HG03060 (cell line): ENCODE results near the gene TBC1D9B.

Experiments used
- ATAC-seq: cut with Tn5 transposase; IDR thresholded peaks from one replicate; pipeline ENCODE4 v1.9.1; 2021; ENCODE audit warnings: low read depth, moderate number of reproducible peaks; ENCODE audit not compliant: unreplicated experiment

TBC1D9B gene

DNA sequence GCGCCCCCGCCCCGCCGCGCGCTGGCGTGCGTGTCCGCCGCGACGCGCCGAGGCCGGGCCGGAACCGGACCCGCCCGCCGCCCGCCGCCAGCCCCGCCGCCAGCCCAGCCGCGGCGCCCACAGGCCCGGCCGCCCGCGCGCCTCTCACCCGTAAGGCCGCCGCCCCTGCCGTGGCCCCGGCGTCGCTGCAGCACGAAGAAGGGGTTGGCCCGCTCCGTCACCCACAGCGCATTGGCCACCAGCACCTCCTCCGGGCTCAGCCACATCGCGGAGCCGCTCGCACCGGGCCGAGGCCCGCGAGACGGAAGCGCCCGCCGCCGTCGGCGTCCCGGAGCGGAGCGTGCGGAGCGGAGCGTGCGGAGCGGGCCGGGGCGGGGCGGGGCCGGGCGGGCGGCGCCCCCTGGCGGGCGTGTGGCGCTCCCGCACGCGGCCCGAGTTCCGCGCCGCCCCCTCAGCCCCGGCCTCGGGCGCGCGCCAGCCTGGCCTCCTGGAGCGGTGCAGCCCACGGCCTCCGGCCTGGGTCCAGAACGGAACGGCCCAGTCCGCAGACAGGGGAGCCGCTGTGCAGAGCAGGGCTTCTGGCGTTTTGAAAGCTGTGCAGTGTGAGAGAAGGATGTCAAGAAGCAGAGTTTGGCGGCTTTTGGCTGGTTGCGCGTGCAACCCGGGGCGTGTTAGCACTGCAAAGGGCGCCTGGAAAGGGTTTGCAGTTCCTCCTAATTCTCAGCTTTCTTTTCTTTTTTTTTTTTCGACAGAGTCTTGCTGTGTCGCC, at the start of gene TBC1D9B:
Gene TBC1D9B (minus strand): TSS at position 342 of the 769 bp plus-strand sequence. CDS start 76 bp downstream, at position 266.
- ATAC-seq, result no peak

DNA sequence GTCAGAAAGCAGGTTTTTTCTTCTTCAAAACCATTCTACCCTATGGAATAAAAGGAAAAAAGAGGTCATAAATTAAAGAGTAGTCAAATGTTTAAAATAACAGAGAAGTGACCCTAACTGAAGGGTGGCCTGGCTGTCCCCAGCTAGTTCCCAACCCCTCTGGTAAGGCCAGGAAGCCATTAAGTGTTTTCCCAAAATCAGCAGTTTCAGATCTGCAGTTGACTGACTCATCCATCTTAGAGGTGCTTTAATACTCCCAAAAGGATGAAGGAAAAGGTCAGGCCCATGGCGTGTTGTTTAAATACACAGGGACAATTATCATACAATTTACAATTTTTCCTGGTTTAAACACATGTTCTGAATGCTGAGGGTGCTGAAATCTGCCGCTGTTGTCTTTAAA, 47.9 kb upstream of the TBC1D9B start:
- ATAC-seq, result no peak

GRCh38 chr5:179955062-179955461, 47.4 kb upstream of the TBC1D9B start:
- ATAC-seq, result no peak

DNA sequence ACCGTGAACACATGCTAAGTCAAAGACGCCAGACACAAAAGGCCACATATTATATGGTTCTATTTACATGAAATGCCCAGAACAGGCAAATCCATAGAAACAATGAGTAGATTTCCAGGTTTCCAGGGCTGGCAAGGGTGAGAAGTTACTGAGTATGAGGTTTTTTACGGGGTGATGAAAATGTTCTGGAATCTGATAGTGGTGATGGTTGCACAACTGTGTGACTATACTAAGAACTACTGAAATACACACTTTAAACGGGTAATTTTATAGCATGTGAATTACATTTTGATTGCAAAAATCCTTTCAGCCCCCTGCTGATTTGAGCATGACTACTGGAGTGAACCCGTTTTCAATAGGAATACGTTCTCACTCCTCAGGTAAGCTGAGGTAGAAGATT, 46.7 kb upstream of the TBC1D9B start:
- no peak for ATAC-seq

GRCh38 chr5:179953987-179954386, 46.3 kb upstream of the TBC1D9B start:
- no peak for ATAC-seq

DNA sequence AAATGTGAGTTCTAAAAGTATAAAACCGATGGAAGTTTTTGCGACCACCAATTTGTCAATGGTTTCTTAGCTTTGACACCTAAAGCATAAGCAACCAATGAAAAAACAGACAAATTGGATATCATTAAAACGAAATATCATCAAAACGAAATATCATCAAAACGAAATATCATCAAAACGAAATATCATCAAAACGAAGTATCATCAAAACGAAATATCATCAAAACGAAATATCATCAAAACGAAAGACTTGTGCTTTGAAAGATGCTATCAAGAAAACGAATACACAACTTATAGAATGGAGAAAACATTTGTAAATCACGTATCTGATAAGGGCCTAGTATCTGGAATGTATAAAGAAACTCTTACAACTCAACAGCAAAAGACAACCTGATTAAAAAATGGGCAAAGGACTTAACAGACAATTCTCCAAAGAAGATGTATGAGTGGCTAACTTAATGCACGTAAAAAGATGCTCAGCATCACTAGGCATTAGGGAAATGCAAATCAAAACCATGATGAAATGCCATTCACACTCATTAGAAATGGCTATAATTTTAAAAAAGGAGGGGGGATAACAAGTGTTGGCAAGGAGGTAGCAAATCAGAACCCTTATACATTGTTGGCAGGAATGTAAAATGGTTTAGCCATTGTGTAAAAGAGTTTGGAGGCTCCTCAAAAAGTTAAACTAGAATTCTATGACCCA, 29.4 kb upstream of the TBC1D9B start:
- ATAC-seq, result no peak

- ATAC-seq, result no peak
Measured at GRCh38 chr5:179930788-179931473, 23.2 kb upstream of the TBC1D9B start.

DNA sequence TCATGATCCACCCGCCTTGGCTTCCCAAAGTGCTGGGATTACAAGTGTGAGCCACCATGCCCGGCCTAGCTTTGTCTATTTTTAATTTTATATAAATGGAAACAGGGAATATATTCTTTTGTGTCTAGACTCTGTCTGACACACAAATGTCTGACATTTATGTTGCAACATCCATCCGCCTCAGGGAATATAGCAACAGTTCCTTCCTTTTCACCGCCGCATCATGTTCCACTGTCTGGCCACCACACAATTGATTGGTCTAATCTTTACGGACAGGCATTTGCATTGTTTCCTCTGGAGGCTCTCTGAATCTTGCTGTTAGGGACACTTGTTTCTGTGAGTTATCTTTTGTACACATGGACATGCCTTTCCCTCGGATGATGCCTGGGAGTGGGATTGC, 20.1 kb upstream of the TBC1D9B start:
- no peak for ATAC-seq

GRCh38 chr5:179926657-179927056, 19.0 kb upstream of the TBC1D9B start:
- ATAC-seq, result no peak

- ATAC-seq, result no peak
Measured at GRCh38 chr5:179923436-179923835, 15.7 kb upstream of the TBC1D9B start.

DNA sequence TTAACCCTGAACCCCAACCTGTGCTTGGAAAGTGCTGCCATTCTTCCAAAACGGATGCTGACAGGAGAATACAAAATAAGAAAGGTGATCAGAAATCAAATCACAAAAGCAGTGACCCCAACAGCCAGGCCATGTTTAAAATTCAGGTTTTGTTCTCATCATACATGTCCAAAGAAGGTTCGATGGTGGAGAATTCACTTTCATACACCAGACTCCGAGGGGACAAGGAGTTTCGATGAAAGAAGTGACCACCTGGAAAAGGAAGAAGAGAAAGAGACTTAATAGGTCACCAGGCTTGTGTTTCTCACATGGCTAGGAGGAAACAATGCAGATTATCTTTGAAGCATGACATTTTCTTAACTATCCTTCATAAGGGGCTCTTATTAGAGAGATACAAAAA, 12.5 kb upstream of the TBC1D9B start:
- ATAC-seq, result no peak

GRCh38 chr5:179919487-179920060, 11.9 kb upstream of the TBC1D9B start:
- ATAC-seq, result no peak

DNA sequence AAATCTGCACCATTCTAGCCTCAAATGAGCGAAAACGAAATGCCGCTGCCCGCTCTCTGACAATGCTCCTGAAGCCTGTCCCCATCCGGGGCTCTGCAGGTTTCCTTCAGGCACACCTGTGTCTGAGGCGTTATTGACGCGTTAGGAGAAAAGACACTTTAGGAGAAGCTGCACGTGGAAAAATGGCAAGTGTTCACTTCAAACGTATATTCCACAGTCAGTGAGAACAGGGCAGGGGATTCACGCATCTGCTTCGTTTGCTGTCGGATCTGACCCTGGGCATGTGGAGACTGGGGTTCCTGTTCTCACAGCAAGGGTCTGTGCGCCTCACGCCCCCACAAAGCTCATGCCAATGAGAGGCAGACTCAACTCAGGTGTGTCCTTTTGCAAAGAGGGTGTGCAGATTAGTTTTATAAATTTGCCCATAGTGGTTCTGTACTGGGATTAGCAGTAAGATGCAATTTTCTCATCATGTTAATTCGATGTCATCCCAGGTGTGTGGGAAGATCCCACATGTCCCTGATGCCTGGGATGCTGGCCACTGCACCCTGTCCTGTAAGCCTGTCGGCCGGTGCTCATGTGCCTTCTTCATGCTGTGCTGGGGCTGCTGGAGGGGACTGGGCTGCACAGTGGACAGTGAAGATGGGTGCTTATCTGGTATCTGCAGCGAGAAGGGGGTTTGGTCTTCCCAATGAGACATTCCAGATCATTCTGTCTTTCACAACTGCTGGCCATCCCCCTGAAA, 11.2 kb upstream of the TBC1D9B start:
- no peak for ATAC-seq

DNA sequence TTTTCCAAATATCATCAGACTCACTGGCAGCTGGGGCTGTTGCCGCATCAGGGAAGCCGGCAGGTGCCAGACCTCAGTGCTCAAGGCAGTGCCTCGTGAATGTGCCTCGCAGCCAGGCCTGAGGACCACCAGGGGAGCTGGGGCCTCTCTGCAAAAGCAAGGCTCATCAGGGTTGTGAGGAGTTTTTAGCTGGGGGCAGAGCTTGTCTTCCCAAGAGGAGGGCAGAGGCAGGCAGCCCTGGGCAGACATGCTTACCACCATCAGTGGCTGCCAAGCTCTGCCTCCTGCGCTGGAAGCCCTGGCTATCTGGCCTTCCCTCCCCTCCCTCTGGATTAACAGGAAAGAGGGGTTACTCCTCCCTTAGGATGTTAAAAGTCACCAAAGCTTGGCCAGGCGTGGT, 8.8 kb upstream of the TBC1D9B start:
- ATAC-seq, result no peak

- no peak for ATAC-seq
Measured at GRCh38 chr5:179915406-179915935, 7.8 kb upstream of the TBC1D9B start.

- ATAC-seq, result no peak
Measured at GRCh38 chr5:179914032-179914755, 6.5 kb upstream of the TBC1D9B start.

DNA sequence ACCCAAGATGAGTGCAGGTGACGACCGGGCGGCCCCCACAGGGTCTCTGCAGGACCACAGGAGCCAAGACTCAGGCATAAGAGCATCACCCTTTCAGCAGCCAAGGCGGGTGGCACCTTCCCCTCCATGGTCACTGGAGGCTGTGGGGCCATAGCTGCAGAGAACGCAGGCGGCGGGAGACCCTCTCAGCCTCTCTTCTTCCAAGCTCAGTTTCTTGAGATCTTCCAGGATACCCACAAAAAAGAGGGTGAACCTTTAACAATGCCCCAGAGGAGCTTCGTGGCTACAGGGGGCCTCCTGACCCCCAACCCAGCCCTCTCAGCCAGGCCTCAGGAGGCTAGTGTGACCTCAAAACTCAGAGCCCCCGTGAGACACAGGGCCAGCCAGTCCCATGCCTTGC, 5.8 kb upstream of the TBC1D9B start:
- no peak for ATAC-seq

- ATAC-seq, result no peak
Measured at GRCh38 chr5:179912951-179913350, 5.3 kb upstream of the TBC1D9B start.

DNA sequence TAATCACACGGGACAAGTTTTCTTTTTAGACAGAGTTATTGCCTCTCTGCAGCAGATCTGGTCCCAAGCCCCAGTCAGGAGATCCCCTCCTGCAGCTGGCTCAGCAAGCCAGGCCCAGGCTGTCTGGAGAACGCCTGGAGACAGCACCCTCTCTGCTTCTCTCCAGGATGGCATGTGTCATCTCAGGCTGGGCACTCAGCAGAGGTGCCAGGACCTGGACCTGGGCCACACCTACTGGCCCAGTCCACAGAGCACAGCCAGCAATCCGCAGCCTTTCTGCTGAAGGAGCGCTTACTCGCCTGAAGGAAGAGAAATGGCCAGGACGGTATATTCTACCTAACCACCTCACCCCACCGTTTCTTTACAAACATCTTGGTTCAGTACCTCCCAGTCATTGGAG, 4.7 kb upstream of the TBC1D9B start:
- no peak for ATAC-seq

DNA sequence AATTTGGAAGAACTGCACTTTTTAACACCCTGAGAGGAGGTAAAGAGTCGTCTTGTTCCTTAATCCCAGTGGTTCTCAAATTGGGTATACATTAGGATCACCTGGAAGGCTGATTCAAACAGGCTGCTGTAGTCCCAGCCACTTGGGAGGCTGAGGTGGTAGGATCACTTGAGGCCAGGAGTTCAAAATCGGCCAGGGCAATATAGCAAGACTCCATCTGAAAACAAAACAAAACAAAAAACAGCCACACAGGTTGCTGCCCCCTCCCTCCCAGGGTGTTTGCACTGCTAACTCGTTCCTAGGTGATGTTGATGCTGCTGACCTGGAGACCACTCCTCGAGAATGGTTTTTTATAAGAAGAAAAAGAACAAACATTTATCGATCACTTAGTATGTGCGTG, 1.5 kb upstream of the TBC1D9B start:
- no peak for ATAC-seq
